Right renal pelvis (tissue), 4 donors: ENCODE data around the gene RPL37A. TPM values are rescaled to one million over a fixed set of nuclear protein-coding genes. Genes with fewer than 3 reads are reported as not detected.

Source experiments
- DNase-seq, 4 donors: peaks; one replicate each; pipeline ENCODE4 v3.0.0-alpha.2; 2013; ENCODE audit warnings: low read depth in 4 of 4, low spot score in 3 of 4, missing footprints in 1 of 4
- polyA plus RNA-seq, 4 donors: library from polyadenylated mRNA; unstranded; fragments of 120-200 nt; gene quantifications; one replicate each; pipeline ENCODE4 v1.2.1, GENCODE V29; 2013; ENCODE audit not compliant: insufficient read length in 4 of 4

Gene RPL37A
- polyA plus RNA-seq, 4 donors, result 1,875 to 2,571 (median 2,124) TPM

- no peak for DNase-seq
Observed at GRCh38 chr2:216486708-216487107, 11.9 kb upstream of the RPL37A start.

GRCh38 chr2:216490061-216490460 is 8.6 kb upstream of the RPL37A start:
- DNase-seq, result no peak

- DNase-seq, result peak in 3 of 4 donors; percentile 9 to 33 (median 22)
Observed at GRCh38 chr2:216491793-216492596, 6.6 kb upstream of the RPL37A start.

GRCh38 chr2:216492597-216493333 is 5.9 kb upstream of the RPL37A start:
- DNase-seq, result peak in 3 of 4 donors; percentile 8 to 20 (median 16)

- DNase-seq, result no peak
Observed at GRCh38 chr2:216493334-216493685, 5.3 kb upstream of the RPL37A start.

- DNase-seq, result no peak
Observed at GRCh38 chr2:216495656-216496055, 3.0 kb upstream of the RPL37A start.

- no peak for DNase-seq
Observed at GRCh38 chr2:216497382-216498069, 1.1 kb upstream of the RPL37A start.

- DNase-seq, result peak in 3 of 4 donors; percentile 10 to 32 (median 22)
Observed at GRCh38 chr2:216498070-216498378, 620 bp upstream of the RPL37A start.

- no peak for DNase-seq
Observed at GRCh38 chr2:216499641-216500218, 1.1 kb downstream of the RPL37A start.

- DNase-seq, result no peak
Observed at GRCh38 chr2:216500572-216500971, 1.9 kb downstream of the RPL37A start.

- no peak for DNase-seq
Observed at GRCh38 chr2:216501854-216502253, 3.2 kb downstream of the RPL37A start.

- no peak for DNase-seq
Observed at GRCh38 chr2:216502381-216503158, 3.9 kb downstream of the RPL37A start.

GRCh38 chr2:216503159-216503629 is 4.5 kb downstream of the RPL37A start:
- no peak for DNase-seq

GRCh38 chr2:216503697-216504375 is 5.2 kb downstream of the RPL37A start:
- no peak for DNase-seq

- no peak for DNase-seq
Observed at GRCh38 chr2:216504376-216504762, 5.7 kb downstream of the RPL37A start.

- DNase-seq, result no peak
Observed at GRCh38 chr2:216505133-216506106, 6.8 kb downstream of the RPL37A start.

- DNase-seq, result no peak
Observed at GRCh38 chr2:216507220-216508160, 8.8 kb downstream of the RPL37A start.
